NCI-H748 treated with DMSO at 0.1 percent for 48 hours (cell line): ENCODE results near the gene PVALEF.

Experiments used
- DNase-seq: peaks from one replicate; lab custom pipeline; 2025; lab: John Stamatoyannopoulos, UW

PVALEF gene

GRCh38 chr17:81197831-81198490 lies 32.7 kb downstream of the PVALEF start:
- no peak for DNase-seq

DNA sequence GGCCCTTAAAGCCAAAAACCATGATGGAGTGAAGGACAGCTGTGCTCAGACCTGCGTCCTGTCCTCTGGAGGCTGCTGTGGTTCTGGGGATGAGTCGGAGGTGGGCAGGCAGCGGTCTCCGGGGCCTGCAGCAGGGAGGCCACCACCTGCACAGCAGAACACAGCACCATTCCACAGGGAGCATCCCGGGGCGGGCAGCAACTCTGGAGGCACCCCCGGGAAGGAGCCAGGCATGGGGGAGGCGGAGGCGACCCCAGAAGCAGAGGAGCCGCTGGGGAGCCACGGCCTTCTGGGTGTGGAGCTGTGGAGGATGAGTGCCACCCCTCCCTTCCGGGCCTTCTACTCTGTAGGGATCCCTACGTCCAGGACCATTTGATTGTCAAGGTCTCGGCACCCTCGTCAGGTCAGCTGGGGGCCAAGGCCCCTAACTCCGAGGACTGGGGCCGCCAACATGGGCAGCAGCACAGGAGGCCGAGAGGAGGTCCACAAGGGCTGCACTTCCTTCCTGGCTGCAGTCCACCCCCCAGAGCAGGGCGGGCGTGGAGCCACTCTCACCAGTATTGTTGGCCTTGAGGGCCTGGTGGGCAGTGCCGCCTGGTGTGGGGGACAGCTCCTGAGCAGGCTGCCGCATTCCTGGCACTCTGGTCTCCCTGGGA lies 33.6 kb downstream of the PVALEF start:
- no peak for DNase-seq

- no peak for DNase-seq
These were observed 34.1 kb downstream of the PVALEF start for GRCh38 chr17:81199482-81199830.

GRCh38 chr17:81200201-81200600 lies 34.9 kb downstream of the PVALEF start:
- DNase-seq: no peak

DNA sequence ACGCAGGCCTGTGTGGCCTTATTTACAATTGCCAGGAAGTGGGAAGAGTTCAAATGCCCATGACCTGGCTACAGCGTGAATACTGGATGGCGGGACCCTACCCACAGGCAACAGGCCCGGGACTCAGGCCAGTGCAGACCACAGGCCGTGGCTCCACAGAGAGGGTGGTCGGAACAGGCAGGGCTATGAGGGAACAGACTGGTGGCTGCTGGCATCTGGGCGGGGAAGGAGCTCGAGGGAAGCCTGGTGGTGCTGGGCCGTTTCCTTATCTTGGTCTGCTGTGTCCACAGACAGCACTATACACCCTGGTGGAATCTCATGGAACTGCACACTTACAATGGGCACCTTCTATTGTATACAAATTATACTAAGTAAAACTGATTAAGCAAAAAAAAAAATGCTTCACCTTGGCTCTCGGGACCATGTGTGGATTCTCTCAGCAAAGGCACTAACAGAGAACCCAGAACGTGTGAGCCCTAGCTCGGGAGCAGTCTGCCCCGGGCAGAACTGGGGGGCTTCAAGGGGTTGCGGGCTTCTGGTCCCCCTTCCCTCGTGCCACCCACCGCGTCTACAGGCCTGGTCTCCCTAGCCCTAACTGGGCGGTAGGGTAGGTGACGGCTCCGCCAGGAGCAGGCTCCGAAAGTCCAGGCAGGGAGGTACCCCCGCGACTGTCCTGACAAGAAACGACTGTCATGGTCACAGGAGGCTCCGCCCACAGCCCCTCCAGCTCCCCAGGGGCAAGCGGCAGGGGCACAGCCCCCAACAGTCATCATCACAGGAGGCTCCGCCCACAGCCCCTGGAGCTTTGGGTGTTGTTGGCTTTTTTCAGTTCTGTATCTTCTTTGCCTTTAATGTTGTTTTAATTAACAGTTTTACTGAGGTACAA lies 35.6 kb downstream of the PVALEF start:
- no peak for DNase-seq

DNA sequence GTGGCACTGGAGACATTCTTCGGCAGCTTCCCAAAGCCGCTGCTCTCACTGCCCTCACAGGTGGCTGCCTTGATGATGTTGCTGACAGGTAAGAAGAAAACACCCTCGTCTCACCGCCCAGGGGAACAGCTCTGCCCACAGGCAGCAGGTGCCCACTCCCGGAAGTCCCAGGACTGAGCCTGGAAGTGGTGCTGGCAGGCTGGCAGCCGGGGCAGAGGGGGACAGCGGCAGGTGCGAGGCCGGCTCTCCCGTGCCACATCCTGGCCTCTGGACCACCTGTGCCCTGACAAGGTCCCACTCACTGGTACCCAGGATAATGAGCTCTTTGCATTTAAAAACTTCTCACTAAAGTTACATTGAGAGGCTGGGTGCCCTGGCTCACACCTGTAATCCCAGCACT lies 37.0 kb downstream of the PVALEF start:
- DNase-seq: no peak

DNA sequence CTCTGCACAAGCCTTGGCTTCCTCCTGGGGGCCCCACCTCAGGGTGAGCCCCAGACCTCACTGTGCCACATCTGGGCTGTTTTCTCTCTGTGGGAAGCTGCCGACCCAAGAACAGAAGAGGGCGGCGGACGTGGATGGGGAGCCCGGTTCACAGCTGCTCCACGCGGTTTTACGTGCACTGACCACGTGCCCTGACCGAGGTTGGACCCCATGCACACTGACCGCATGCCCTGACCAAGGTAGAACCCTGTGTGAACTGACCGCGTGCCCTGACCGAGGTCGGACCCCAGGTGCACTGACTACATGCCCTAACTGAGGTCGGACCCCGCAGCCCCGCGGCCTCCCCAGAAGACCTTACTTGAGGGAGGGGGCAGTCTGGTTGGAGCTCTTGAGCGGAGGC lies 37.8 kb downstream of the PVALEF start:
- no peak for DNase-seq

DNA sequence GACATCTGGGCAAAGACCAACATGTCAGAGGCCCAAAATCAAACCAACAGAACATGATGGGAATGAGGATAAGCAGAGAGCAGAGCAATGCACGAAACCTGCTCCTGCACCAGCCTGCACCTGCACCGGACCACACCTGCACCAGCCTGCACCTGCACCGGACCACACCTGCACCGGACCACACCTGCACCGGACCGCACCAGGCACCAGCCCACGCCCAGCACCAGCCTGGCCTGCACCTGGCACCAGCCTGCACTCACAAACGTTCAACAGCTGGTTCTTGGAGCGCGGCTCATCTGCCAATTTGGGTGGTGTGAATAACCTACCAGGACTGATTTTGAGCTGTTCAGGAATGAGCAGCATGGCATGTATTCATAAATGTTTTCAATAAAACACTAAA lies 39.3 kb downstream of the PVALEF start:
- no peak for DNase-seq

- DNase-seq: no peak
These were observed 40.9 kb downstream of the PVALEF start for GRCh38 chr17:81206166-81206565.

DNA sequence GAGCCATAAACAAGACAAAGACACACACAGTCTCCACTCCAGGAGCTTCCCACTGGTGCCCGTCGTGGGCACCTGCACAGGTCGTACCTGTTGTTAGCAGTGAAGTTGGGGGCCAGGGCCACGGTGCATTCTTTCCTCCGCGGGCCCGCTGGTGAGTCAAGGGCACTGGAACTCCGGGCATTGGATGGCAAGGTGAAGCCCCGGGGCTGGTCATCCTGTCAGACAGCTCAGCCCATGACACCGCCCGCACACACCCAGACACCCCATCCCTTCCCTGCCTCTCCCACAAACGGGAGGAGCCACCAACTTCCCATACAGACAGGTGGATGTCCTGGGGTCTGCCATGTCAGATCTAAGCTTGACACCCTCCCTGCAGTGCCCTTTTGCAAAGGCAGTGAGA lies 41.4 kb downstream of the PVALEF start:
- no peak for DNase-seq

DNA sequence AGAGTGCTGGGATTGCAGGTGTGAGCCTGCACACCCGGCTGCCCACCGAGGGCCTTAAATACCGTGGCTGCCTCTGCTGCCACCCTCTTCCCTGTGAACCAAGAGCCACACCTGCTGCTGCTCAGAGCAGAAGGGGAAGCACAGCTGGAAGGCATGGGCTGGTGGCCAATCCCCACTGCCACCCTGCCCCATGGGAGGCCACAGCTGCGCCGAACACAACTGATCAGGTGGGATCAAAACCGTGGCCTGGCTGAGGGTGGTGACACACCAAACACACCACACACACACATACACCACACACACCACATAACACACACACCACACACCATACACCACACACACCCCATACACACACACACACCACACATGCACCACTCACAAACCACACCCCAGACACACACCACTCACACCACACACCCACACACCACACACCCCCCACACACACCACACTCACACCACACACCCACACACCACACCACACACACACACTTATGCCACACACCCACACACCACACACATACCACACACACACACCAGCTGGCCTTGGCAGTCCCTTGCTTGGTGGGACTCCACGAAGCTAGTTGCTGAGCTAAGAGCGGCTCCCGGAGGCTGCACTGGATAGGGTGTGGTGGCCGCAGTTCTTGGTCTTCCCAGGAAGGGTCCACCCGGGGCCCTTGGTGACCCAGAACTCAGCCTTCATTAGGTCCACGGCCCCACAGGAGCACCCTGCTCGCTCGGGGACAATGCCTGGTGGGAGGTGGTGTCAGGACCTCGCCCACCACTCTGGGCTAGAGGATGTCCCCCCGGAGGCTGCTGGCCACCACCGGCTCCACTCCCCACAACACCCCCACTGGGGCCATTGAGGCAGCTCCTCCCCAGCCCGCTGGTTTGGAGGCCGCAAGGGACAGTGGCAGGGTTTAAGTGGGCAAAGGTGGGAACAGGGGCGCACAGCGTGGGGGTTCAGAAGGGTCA lies 42.6 kb downstream of the PVALEF start:
- DNase-seq: no peak

DNA sequence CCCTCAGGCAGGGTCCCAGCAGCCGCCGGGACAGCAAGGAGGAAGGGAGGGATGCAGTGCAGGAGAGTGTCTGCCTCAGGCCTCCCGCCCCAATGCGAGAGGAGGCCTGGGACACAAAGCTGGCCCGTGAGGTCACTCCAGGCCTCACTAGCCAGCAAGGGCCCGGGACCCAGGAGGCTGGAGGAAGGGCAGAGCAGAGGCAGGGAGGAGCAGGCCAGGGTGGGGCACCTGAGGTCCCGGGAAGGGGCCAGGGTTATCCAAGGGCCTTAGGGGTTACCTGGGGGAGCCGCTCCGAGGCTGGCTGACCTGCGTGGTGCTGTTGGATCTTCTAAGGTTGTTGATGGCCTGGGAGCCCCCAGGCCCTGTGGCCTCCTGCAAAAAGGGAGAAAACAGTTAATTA lies 43.3 kb downstream of the PVALEF start:
- DNase-seq: no peak

- no peak for DNase-seq
These were observed 43.8 kb downstream of the PVALEF start for GRCh38 chr17:81209141-81209540.

- DNase-seq: no peak
These were observed 45.2 kb downstream of the PVALEF start for GRCh38 chr17:81210466-81210865.

DNA sequence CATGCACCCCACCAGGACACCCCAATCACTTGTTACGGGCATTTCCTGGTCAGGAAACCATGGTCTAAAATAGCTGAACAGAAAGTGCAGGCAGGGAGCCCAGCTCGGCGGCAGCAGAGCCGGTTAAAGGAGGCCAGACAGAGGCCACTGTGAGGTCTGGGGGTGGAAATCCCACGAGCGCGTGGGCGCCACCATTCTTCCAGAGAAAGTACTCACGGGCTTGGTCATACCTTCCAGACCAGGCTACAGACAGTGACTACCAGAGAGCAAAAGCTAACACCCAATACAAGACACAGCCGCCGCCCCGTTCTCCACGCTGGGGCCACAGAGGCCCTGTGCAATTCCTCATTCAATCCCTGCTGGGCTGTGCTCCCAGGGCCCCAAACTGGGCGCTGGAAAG lies 45.6 kb downstream of the PVALEF start:
- no peak for DNase-seq

- DNase-seq: no peak
These were observed 47.1 kb downstream of the PVALEF start for GRCh38 chr17:81212365-81212764.

GRCh38 chr17:81213978-81214377 lies 48.7 kb downstream of the PVALEF start:
- no peak for DNase-seq

- no peak for DNase-seq
These were observed 52.2 kb downstream of the PVALEF start for GRCh38 chr17:81217491-81217890.

- DNase-seq: no peak
These were observed 53.2 kb downstream of the PVALEF start for GRCh38 chr17:81218459-81218858.

- no peak for DNase-seq
These were observed 53.7 kb downstream of the PVALEF start for GRCh38 chr17:81218991-81219390.

- DNase-seq: no peak
These were observed 54.3 kb downstream of the PVALEF start for GRCh38 chr17:81219476-81220180.
